Activated CD8-positive, alpha-beta memory T cell treated with anti-CD3 and anti-CD28 coated beads, Interleukin-2, amount 10 ng/mL, durations not matched to agents 7 days and 5 days (primary cell): Measurements from ENCODE around the gene TMEM238L. TPM values are rescaled to one million over a fixed set of nuclear protein-coding genes. Genes with fewer than 3 reads are reported as not detected.

Experiments used
- ATAC-seq: fragments of 150-1000 bp; cut with Tn5 transposase; one replicate; pipeline ENCODE4 v1.10.0; 2021; ENCODE audit warnings: moderate library complexity
- CTCF ChIA-PET: fragments of 350-600 bp; sonication (Branson Sonifier 250); formaldehyde crosslinking; loops from one replicate; lab custom pipeline; 2021; ENCODE audit warnings: antibody characterized with exemption; lab: Charles Lee
- DNase-seq: peaks from one replicate; pipeline ENCODE4 v3.0.0-alpha.2; 2020
- H3K27ac Mint-ChIP-seq: one replicate; pipeline ENCODE4 v1.8.0; 2021; ENCODE audit warnings: mild to moderate bottlenecking, mixed read lengths
- H3K27me3 Mint-ChIP-seq: one replicate; pipeline ENCODE4 v1.8.0; 2021; ENCODE audit warnings: mixed read lengths
- H3K36me3 Mint-ChIP-seq: one replicate; pipeline ENCODE4 v1.8.0; 2021; ENCODE audit warnings: mild to moderate bottlenecking, mixed read lengths
- H3K4me1 Mint-ChIP-seq: one replicate; pipeline ENCODE4 v1.8.0; 2021; ENCODE audit warnings: mixed read lengths
- H3K4me3 Mint-ChIP-seq: one replicate; pipeline ENCODE4 v1.8.0; 2021; ENCODE audit warnings: mild to moderate bottlenecking, moderate library complexity, mixed read lengths
- H3K9me3 Mint-ChIP-seq: one replicate; pipeline ENCODE4 v1.8.0; 2022; ENCODE audit warnings: low read depth, mixed read lengths
- total RNA-seq, 2 experiments: library from RNA; stranded (reverse); gene quantifications; one replicate each; pipeline ENCODE4 v1.2.3, GENCODE V29; 2021

The TMEM238L gene
- total RNA-seq, 2 experiments from 2014 or later, result not detected

- no peaks in the 10 kb centered on the region for H3K4me1 Mint-ChIP-seq
- CTCF ChIA-PET, result interaction anchor here (0.9 kb wide), 2 partner anchors 18 to 20 kb away, joined by 3 read pairs; no protein-coding TSS in a partner anchor
- H3K36me3 Mint-ChIP-seq, result no peaks in the 10 kb centered on the region
- DNase-seq (no peak), ATAC-seq (no peak)
- H3K9me3 Mint-ChIP-seq, result no peaks in the 10 kb centered on the region
- H3K4me3 Mint-ChIP-seq, result no peak overlapping the region
- no peaks in the 10 kb centered on the region for H3K27me3 Mint-ChIP-seq
- H3K27ac Mint-ChIP-seq, result no peak overlapping the region
Measured at GRCh38 chr17:10824874-10825273, 21.0 kb upstream of the TMEM238L start.

GRCh38 chr17:10821770-10822169 is 17.9 kb upstream of the TMEM238L start:
- Mint-ChIP-seq H3K4me1 (no peaks in the 10 kb centered on the region), H3K27me3 (no peaks in the 10 kb centered on the region), H3K9me3 (no peaks in the 10 kb centered on the region), H3K27ac (no peak overlapping the region), H3K4me3 (no peak overlapping the region), H3K36me3 (no peaks in the 10 kb centered on the region)
- CTCF ChIA-PET, result no interaction called here
- DNase-seq (no peak), ATAC-seq (no peak)

GRCh38 chr17:10821054-10821453 is 17.2 kb upstream of the TMEM238L start:
- no peak for ATAC-seq
- CTCF ChIA-PET, result no interaction called here
- H3K4me1 Mint-ChIP-seq, result no peaks in the 10 kb centered on the region

GRCh38 chr17:10815319-10815718 is 11.4 kb upstream of the TMEM238L start:
- no peak overlapping the region for H3K27ac Mint-ChIP-seq
- ATAC-seq (no peak), DNase-seq (no peak)
- no peaks in the 10 kb centered on the region for H3K27me3 Mint-ChIP-seq
- H3K9me3 Mint-ChIP-seq, result no peaks in the 10 kb centered on the region
- CTCF ChIA-PET, result no interaction called here
- H3K4me3 Mint-ChIP-seq, result no peak overlapping the region
- H3K4me1 Mint-ChIP-seq, result no peaks in the 10 kb centered on the region
- no peaks in the 10 kb centered on the region for H3K36me3 Mint-ChIP-seq

More at GRCh38 chr17:10821054-10821453, 17.2 kb upstream of the TMEM238L start:
- DNase-seq, result no peak
- Mint-ChIP-seq H3K36me3 (no peaks in the 10 kb centered on the region), H3K9me3 (no peaks in the 10 kb centered on the region), H3K4me3 (no peak overlapping the region), H3K27ac (no peak overlapping the region), H3K27me3 (no peaks in the 10 kb centered on the region)

GRCh38 chr17:10814075-10814474 is 10.2 kb upstream of the TMEM238L start:
- Mint-ChIP-seq H3K27ac (no peak overlapping the region), H3K9me3 (no peaks in the 10 kb centered on the region), H3K4me3 (no peak overlapping the region), H3K36me3 (no peaks in the 10 kb centered on the region), H3K27me3 (no peaks in the 10 kb centered on the region), H3K4me1 (no peaks in the 10 kb centered on the region)
- ATAC-seq, result no peak
- CTCF ChIA-PET, result interaction anchor here (1.0 kb wide), 1 partner anchor 31 kb away, joined by 4 read pairs; no protein-coding TSS in a partner anchor
- no peak for DNase-seq

GRCh38 chr17:10812674-10813073 is 8.8 kb upstream of the TMEM238L start:
- Mint-ChIP-seq H3K27me3 (no peaks in the 10 kb centered on the region), H3K4me1 (no peaks in the 10 kb centered on the region), H3K9me3 (no peaks in the 10 kb centered on the region), H3K4me3 (no peak overlapping the region), H3K36me3 (no peaks in the 10 kb centered on the region), H3K27ac (no peak overlapping the region)
- CTCF ChIA-PET, result interaction anchor here (1.3 kb wide), 1 partner anchor 167 kb away, joined by 3 read pairs; no protein-coding TSS in a partner anchor
- no peak for ATAC-seq
- no peak for DNase-seq

- Mint-ChIP-seq H3K36me3 (no peaks in the 10 kb centered on the region), H3K27me3 (no peaks in the 10 kb centered on the region), H3K4me3 (no peak overlapping the region), H3K27ac (no peak overlapping the region), H3K4me1 (no peaks in the 10 kb centered on the region), H3K9me3 (no peaks in the 10 kb centered on the region)
- ATAC-seq (no peak), DNase-seq (no peak)
- CTCF ChIA-PET, result no interaction called here
Measured at GRCh38 chr17:10809605-10810004, 5.7 kb upstream of the TMEM238L start.

GRCh38 chr17:10807704-10808128 is 3.8 kb upstream of the TMEM238L start:
- ATAC-seq (no peak), DNase-seq (no peak)
- H3K9me3 Mint-ChIP-seq, result no peaks in the 10 kb centered on the region
- no peak overlapping the region for H3K4me3 Mint-ChIP-seq
- H3K27ac Mint-ChIP-seq, result no peak overlapping the region
- no peaks in the 10 kb centered on the region for H3K27me3 Mint-ChIP-seq
- no peaks in the 10 kb centered on the region for H3K4me1 Mint-ChIP-seq
- CTCF ChIA-PET, result no interaction called here
- no peaks in the 10 kb centered on the region for H3K36me3 Mint-ChIP-seq

- Mint-ChIP-seq H3K27me3 (no peaks in the 10 kb centered on the region), H3K9me3 (no peaks in the 10 kb centered on the region), H3K4me1 (no peaks in the 10 kb centered on the region), H3K27ac (no peak overlapping the region), H3K4me3 (no peak overlapping the region), H3K36me3 (no peaks in the 10 kb centered on the region)
- no peak for ATAC-seq
- CTCF ChIA-PET, result no interaction called here
- DNase-seq, result no peak
Measured at GRCh38 chr17:10806545-10807262, 2.8 kb upstream of the TMEM238L start.

GRCh38 chr17:10805911-10806310 is 2.0 kb upstream of the TMEM238L start:
- CTCF ChIA-PET, result no interaction called here
- no peaks in the 10 kb centered on the region for H3K36me3 Mint-ChIP-seq
- H3K4me3 Mint-ChIP-seq, result no peak overlapping the region
- ATAC-seq, result no peak
- no peak for DNase-seq
- no peak overlapping the region for H3K27ac Mint-ChIP-seq
- H3K9me3 Mint-ChIP-seq, result no peaks in the 10 kb centered on the region
- H3K27me3 Mint-ChIP-seq, result no peaks in the 10 kb centered on the region
- no peaks in the 10 kb centered on the region for H3K4me1 Mint-ChIP-seq

GRCh38 chr17:10804546-10804945 is 647 bp upstream of the TMEM238L start:
- CTCF ChIA-PET, result no interaction called here
- H3K36me3 Mint-ChIP-seq, result no peaks in the 10 kb centered on the region
- H3K27me3 Mint-ChIP-seq, result no peaks in the 10 kb centered on the region
- no peak for ATAC-seq
- no peak overlapping the region for H3K27ac Mint-ChIP-seq
- no peak for DNase-seq
- H3K4me1 Mint-ChIP-seq, result no peaks in the 10 kb centered on the region
- no peaks in the 10 kb centered on the region for H3K9me3 Mint-ChIP-seq
- H3K4me3 Mint-ChIP-seq, result no peak overlapping the region

GRCh38 chr17:10803350-10803749 is 549 bp downstream of the TMEM238L start:
- ATAC-seq, result no peak
- Mint-ChIP-seq H3K36me3 (no peaks in the 10 kb centered on the region), H3K27me3 (no peaks in the 10 kb centered on the region), H3K4me1 (no peaks in the 10 kb centered on the region), H3K27ac (no peak overlapping the region), H3K4me3 (no peak overlapping the region), H3K9me3 (no peaks in the 10 kb centered on the region)
- CTCF ChIA-PET, result no interaction called here
- DNase-seq, result no peak

GRCh38 chr17:10802496-10803284 is 1.2 kb downstream of the TMEM238L start:
- CTCF ChIA-PET, result no interaction called here
- ATAC-seq (no peak), DNase-seq (no peak)
- no peaks in the 10 kb centered on the region for H3K4me1 Mint-ChIP-seq
- H3K9me3 Mint-ChIP-seq, result no peaks in the 10 kb centered on the region
- no peaks in the 10 kb centered on the region for H3K27me3 Mint-ChIP-seq
- H3K4me3 Mint-ChIP-seq, result no peak overlapping the region
- no peak overlapping the region for H3K27ac Mint-ChIP-seq
- no peaks in the 10 kb centered on the region for H3K36me3 Mint-ChIP-seq

- ATAC-seq, result no peak
- no peak overlapping the region for H3K27ac Mint-ChIP-seq
- CTCF ChIA-PET, result no interaction called here
Measured at GRCh38 chr17:10799407-10799806, 4.5 kb downstream of the TMEM238L start.

More at GRCh38 chr17:10799407-10799806, 4.5 kb downstream of the TMEM238L start:
- Mint-ChIP-seq H3K4me1 (no peaks in the 10 kb centered on the region), H3K9me3 (no peaks in the 10 kb centered on the region), H3K36me3 (no peaks in the 10 kb centered on the region), H3K27me3 (no peaks in the 10 kb centered on the region), H3K4me3 (no peak overlapping the region)
- no peak for DNase-seq
